Activated CD4-positive, alpha-beta T cell treated with anti-CD3 and anti-CD28 coated beads for 36 hours (primary cell): ENCODE data around the gene NISCH. TPM values are rescaled to one million over a fixed set of nuclear protein-coding genes. Genes with fewer than 3 reads are reported as not detected.

Source experiments
- ATAC-seq: fragments of 200-7000 bp; cut with Tn5 transposase; one replicate; pipeline ENCODE4 v1.10.0; 2021; ENCODE audit warnings: mild to moderate bottlenecking, moderate library complexity
- CTCF ChIA-PET: fragments of 350-600 bp; sonication (Branson Sonifier 250); formaldehyde crosslinking; loops from one replicate; lab custom pipeline; 2021; ENCODE audit warnings: antibody characterized with exemption; lab: Charles Lee
- POLR2A ChIA-PET: fragments of 350-600 bp; sonication (Branson Sonifier 250); formaldehyde crosslinking; loops from one replicate; lab custom pipeline; 2021; ENCODE audit warnings: antibody characterized with exemption, inconsistent platforms; lab: Charles Lee
- DNase-seq: peaks from one replicate; pipeline ENCODE4 v3.0.0-alpha.2; 2020
- H3K27ac Mint-ChIP-seq: one replicate; pipeline ENCODE4 v1.8.0; 2021; ENCODE audit warnings: mixed read lengths
- H3K27me3 Mint-ChIP-seq: one replicate; pipeline ENCODE4 v1.8.0; 2021; ENCODE audit warnings: mixed read lengths
- H3K36me3 Mint-ChIP-seq: one replicate; pipeline ENCODE4 v1.8.0; 2021; ENCODE audit warnings: low read depth, mixed read lengths
- H3K4me1 Mint-ChIP-seq: one replicate; pipeline ENCODE4 v1.8.0; 2021; ENCODE audit warnings: mixed read lengths
- H3K4me3 Mint-ChIP-seq: one replicate; pipeline ENCODE4 v1.8.0; 2021; ENCODE audit warnings: mild to moderate bottlenecking, moderate library complexity, mixed read lengths
- H3K9me3 Mint-ChIP-seq: one replicate; pipeline ENCODE4 v1.8.0; 2021; ENCODE audit warnings: low read depth, mixed read lengths
- intact Hi-C, 2 experiments: fragments of 100-400 bp; cut with DNase I in 1 of 2; cut with micrococcal nuclease in 1 of 2; formaldehyde crosslinking; loops; one replicate each; pipeline versions ENCODE4 v1.14.2 to v1.15.1; 2022 to 2024; cut with DNase I, micrococcal nuclease
- total RNA-seq, 2 experiments: library from RNA; stranded (reverse); gene quantifications; one replicate each; pipeline ENCODE4 v1.2.3, GENCODE V29; 2021

The NISCH gene
- total RNA-seq, 2 experiments from 2014 or later, result 61.4 to 68.9 TPM

GRCh38 chr3:52436500-52437149 lies 18.8 kb upstream of the NISCH start:
- CTCF ChIA-PET, result interaction anchor here (1.4 kb wide), 1 partner anchor 10 kb away, joined by 5 read pairs; no protein-coding TSS in a partner anchor
- no peaks in the 10 kb centered on the region for H3K36me3 Mint-ChIP-seq
- H3K4me1 Mint-ChIP-seq, result no peaks in the 10 kb centered on the region
- DNase-seq (no peak), ATAC-seq (no peak)
- H3K9me3 Mint-ChIP-seq, result no peaks in the 10 kb centered on the region
- no peaks in the 10 kb centered on the region for H3K27me3 Mint-ChIP-seq
- no peak overlapping the region for H3K27ac Mint-ChIP-seq
- intact Hi-C loops, result no loop called here
- POLR2A ChIA-PET, result no interaction called here
- H3K4me3 Mint-ChIP-seq, result no peak overlapping the region

DNA sequence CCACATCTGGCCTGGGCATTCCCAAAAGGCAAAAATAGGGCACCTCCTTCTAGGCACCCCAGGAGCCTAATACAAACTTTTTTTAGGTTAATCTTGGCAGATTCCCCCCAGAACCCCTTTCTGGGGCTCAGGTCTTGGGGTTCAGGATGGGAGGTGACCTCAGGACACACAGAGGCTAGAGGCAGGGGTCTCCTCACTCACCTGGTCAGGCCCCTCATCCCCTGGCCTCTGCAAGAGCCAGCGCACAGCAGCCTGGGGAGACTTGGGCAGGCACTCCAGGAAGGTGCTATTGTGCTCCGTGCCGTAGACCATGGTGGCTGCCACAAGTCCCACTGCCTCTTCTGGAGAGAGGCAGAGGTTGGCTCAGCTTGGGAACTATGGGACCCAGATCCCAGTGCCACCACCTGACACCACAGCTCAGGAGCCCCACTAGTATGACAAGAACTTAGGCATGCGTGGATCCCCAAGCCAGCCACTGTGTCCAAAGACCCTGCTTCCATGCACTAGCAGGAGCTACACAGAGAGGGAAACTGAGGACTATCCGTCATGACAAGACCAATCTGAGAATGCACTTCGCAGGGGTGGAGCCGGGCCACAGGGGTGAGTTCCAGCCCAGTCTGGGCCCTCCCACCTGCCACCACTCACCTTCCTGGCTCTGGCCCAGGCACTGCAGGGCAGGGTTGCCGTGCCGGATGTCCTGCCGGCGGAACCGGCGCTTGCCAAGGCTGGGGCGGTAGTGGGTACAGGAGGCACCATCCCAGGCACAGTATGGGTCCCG lies 17.9 kb upstream of the NISCH start:
- DNase-seq (no peak), ATAC-seq (no peak)
- POLR2A ChIA-PET, result no interaction called here
- Mint-ChIP-seq H3K4me1 (no peaks in the 10 kb centered on the region), H3K9me3 (no peaks in the 10 kb centered on the region), H3K27me3 (no peaks in the 10 kb centered on the region), H3K36me3 (no peaks in the 10 kb centered on the region), H3K4me3 (no peak overlapping the region), H3K27ac (no peak overlapping the region)
- CTCF ChIA-PET, result interaction anchor here (2.6 kb wide), 1 partner anchor 11 kb away, joined by 11 read pairs; no protein-coding TSS in a partner anchor
- intact Hi-C loops, result no loop called here

DNA sequence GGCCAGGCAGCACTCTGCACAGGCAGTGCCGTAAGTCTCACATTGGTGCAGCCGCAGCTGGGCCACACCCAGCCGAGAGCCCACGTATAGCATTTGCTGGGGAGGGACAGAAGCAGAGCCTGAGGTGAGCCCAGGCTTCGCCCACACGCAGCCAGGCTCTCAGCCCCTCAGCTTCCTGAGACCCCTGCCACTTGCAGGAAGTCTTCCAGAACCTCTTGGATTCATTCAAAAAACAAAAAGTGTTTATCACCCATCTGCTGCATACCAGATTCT lies 17.4 kb upstream of the NISCH start:
- Mint-ChIP-seq H3K4me3 (no peak overlapping the region), H3K9me3 (no peaks in the 10 kb centered on the region), H3K36me3 (no peaks in the 10 kb centered on the region), H3K27ac (no peak overlapping the region), H3K4me1 (no peaks in the 10 kb centered on the region), H3K27me3 (no peaks in the 10 kb centered on the region)
- ATAC-seq (no peak), DNase-seq (no peak)
- intact Hi-C loops, result no loop called here
- POLR2A ChIA-PET, result no interaction called here
- CTCF ChIA-PET, result interaction anchor here (2.6 kb wide), 1 partner anchor 10 kb away, joined by 11 read pairs; no protein-coding TSS in a partner anchor

- Mint-ChIP-seq H3K4me3 (no peak overlapping the region), H3K36me3 (no peaks in the 10 kb centered on the region), H3K9me3 (no peaks in the 10 kb centered on the region), H3K27me3 (no peaks in the 10 kb centered on the region), H3K4me1 (no peaks in the 10 kb centered on the region), H3K27ac (no peak overlapping the region)
- intact Hi-C loops, result no loop called here
- ChIA-PET CTCF (interaction anchor here (0.7 to 2.6 kb wide), 4 partner anchors 8 to 43 kb away, joined by 3 to 11 read pairs (median 3); no protein-coding TSS in a partner anchor), POLR2A (no interaction called here)
- no peak for ATAC-seq
- DNase-seq, result no peak
These were observed 16.6 kb upstream of the NISCH start for GRCh38 chr3:52438579-52439425.

DNA sequence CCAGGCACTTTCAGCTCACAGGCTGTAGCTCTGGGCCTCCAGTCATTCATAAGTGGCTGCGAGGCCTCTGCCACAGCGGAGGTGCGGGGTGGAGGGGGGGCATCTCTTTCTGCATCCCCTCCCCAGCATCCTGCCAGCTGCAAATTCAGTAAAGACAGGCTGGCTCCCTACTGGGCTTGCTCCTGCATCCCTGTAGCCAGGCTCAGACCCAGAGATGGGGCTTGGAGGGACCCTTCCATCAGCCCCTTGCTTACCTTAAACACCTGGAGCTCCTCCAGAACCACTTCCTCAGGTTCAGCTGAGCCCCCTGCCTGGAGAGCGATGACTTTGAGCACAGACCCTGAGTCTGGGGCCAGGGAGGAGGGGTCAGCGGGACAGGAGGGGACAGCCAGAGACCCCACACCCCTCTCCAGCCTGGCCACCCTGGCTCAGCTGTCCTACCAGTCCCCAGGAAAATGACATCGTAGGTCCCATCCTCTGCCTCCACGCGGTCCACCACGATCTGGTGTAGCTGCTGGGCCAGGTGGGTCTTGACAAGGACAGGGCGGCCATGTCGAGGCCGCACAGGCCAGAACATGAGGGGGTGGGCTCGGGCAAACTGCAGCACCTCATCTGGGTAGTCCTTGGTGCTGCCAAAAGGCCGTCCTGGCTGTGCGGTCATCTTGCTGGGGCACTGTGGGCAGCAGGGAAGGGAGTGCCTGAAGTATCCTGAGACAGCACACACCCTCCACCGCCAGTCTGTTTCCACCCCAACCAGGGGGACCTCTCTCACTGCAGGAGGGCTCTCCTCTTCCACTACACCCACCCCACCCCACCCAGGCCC lies 15.8 kb upstream of the NISCH start:
- DNase-seq (no peak), ATAC-seq (no peak)
- Mint-ChIP-seq H3K4me3 (no peak overlapping the region), H3K36me3 (no peaks in the 10 kb centered on the region), H3K4me1 (no peaks in the 10 kb centered on the region), H3K27ac (no peak overlapping the region), H3K27me3 (no peaks in the 10 kb centered on the region), H3K9me3 (no peaks in the 10 kb centered on the region)
- ChIA-PET POLR2A (no interaction called here), CTCF (interaction anchor here (0.7 to 2.6 kb wide), 3 partner anchors 8 to 44 kb away, joined by 3 to 11 read pairs (median 3); no protein-coding TSS in a partner anchor)
- intact Hi-C loops, result loop anchor here in 1 of 2 experiments (10.0 kb wide), 1 partner anchor 215 kb away; the partner anchor contains the start of gene TLR9

- ATAC-seq, result no peak
- H3K4me3 Mint-ChIP-seq, result no peak overlapping the region
- no peaks in the 10 kb centered on the region for H3K36me3 Mint-ChIP-seq
- no peak for DNase-seq
- ChIA-PET CTCF (interaction anchor here (0.6 to 2.6 kb wide), 3 partner anchors 8 to 54 kb away, joined by 3 to 11 read pairs (median 3); partner anchors contain the start of gene NISCH), POLR2A (no interaction called here)
- H3K27ac Mint-ChIP-seq, result no peak overlapping the region
- H3K9me3 Mint-ChIP-seq, result no peaks in the 10 kb centered on the region
- H3K4me1 Mint-ChIP-seq, result no peaks in the 10 kb centered on the region
- intact Hi-C loops, result loop anchor here in 1 of 2 experiments (10.0 kb wide), 1 partner anchor 215 kb away; the partner anchor contains the start of gene TLR9
- no peaks in the 10 kb centered on the region for H3K27me3 Mint-ChIP-seq
These were observed 15.2 kb upstream of the NISCH start for GRCh38 chr3:52440249-52440551.

DNA sequence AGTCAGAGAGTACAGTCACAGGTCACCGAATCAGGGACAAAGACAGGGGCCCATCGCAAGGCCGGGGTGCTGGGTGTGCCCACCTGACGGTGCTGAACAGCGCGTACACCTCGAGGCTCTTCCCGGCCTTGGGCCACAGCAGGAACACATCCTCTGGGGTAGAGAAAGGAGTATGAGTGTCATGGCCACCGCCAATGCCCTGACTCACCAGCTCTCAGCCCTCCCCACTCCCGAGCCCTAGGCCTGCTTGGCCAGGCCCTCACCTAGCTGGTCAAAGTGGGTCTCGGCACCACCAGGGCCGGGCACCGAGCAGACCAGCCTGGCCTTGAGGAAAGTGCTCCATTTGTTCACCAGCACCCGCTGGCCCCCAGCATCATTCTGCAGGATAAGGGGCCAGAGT lies 14.7 kb upstream of the NISCH start:
- Mint-ChIP-seq H3K27me3 (no peaks in the 10 kb centered on the region), H3K27ac (no peak overlapping the region), H3K9me3 (no peaks in the 10 kb centered on the region), H3K4me3 (no peak overlapping the region), H3K36me3 (no peaks in the 10 kb centered on the region), H3K4me1 (no peaks in the 10 kb centered on the region)
- ATAC-seq, result no peak
- intact Hi-C loops, result loop anchor here in 1 of 2 experiments (10.0 kb wide), 1 partner anchor 216 kb away; the partner anchor contains the start of gene TLR9
- ChIA-PET POLR2A (no interaction called here), CTCF (interaction anchor here (0.6 to 1.4 kb wide), 6 partner anchors 13 to 152 kb away, joined by 3 to 4 read pairs (median 3); partner anchors contain the start of genes NISCH and TNNC1)
- DNase-seq, result no peak

- Mint-ChIP-seq H3K36me3 (no peaks in the 10 kb centered on the region), H3K9me3 (no peaks in the 10 kb centered on the region), H3K27me3 (no peaks in the 10 kb centered on the region), H3K27ac (no peak overlapping the region), H3K4me3 (no peak overlapping the region), H3K4me1 (no peaks in the 10 kb centered on the region)
- ChIA-PET CTCF (interaction anchor here (1.0 to 1.4 kb wide), 4 partner anchors 13 to 152 kb away, joined by 3 to 4 read pairs (median 4); partner anchors contain the start of gene TNNC1), POLR2A (interaction anchor here (0.9 kb wide), 1 partner anchor 357 kb away, joined by 3 read pairs; no protein-coding TSS in a partner anchor)
- DNase-seq, result no peak
- intact Hi-C loops, result loop anchor here in 1 of 2 experiments (10.0 kb wide), 1 partner anchor 216 kb away; the partner anchor contains the start of gene TLR9
- no peak for ATAC-seq
These were observed 14.2 kb upstream of the NISCH start for GRCh38 chr3:52441091-52441771.

GRCh38 chr3:52441772-52442332 lies 13.6 kb upstream of the NISCH start:
- intact Hi-C loops, result loop anchor here in 1 of 2 experiments (10.0 kb wide), 1 partner anchor 217 kb away; the partner anchor contains the start of gene TLR9
- H3K9me3 Mint-ChIP-seq, result no peaks in the 10 kb centered on the region
- no peaks in the 10 kb centered on the region for H3K36me3 Mint-ChIP-seq
- H3K4me1 Mint-ChIP-seq, result no peaks in the 10 kb centered on the region
- ChIA-PET CTCF (interaction anchor here (1.0 to 6.9 kb wide), 5 partner anchors 12 to 153 kb away, joined by 3 to 97 read pairs (median 4); partner anchors contain the start of gene TNNC1), POLR2A (interaction anchor here (0.9 kb wide), 1 partner anchor 357 kb away, joined by 3 read pairs; no protein-coding TSS in a partner anchor)
- DNase-seq (no peak), ATAC-seq (no peak)
- H3K27ac Mint-ChIP-seq, result no peak overlapping the region
- H3K27me3 Mint-ChIP-seq, result no peaks in the 10 kb centered on the region
- no peak overlapping the region for H3K4me3 Mint-ChIP-seq
